ENCODE results near the gene COL7A1. TPM values are rescaled to one million over a fixed set of nuclear protein-coding genes. Genes with fewer than 3 reads are reported as not detected.

Gene COL7A1
- total RNA-seq, 2 experiments from 2014 or later: 1.6 to 2.2 TPM

GRCh38 chr3:48588230-48588629, 6.9 kb downstream of the COL7A1 start:
- Mint-ChIP-seq H3K4me1 (ENCODE audit: low read depth) (no peaks in the 10 kb centered on the region), H3K4me3 (no peak overlapping the region), H3K9me3 (no peaks in the 10 kb centered on the region), H3K27ac (no peak overlapping the region), H3K27me3 (peaks cover 17% of the 10 kb centered on the region), H3K36me3 (ENCODE audit: low read depth) (no peaks in the 10 kb centered on the region)
- intact Hi-C loops (cut with micrococcal nuclease): no loop called here
- TF ChIP-seq CTCF (IDR thresholded peaks at IDR 0.05): no peak
- no peak for ATAC-seq
- DNase-seq: no peak
- ChIA-PET CTCF (interaction anchor here (1.6 kb wide), 1 partner anchor 30 kb away, joined by 4 read pairs; no protein-coding TSS in a partner anchor), POLR2A (no interaction called here)

GRCh38 chr3:48587686-48588085, 7.4 kb downstream of the COL7A1 start:
- intact Hi-C loops (cut with micrococcal nuclease): no loop called here
- ChIA-PET CTCF (no interaction called here), POLR2A (interaction anchor here (1.0 kb wide), 1 partner anchor 9 kb away, joined by 3 read pairs; no protein-coding TSS in a partner anchor)
- Mint-ChIP-seq H3K4me3 (no peak overlapping the region), H3K36me3 (ENCODE audit: low read depth) (no peaks in the 10 kb centered on the region), H3K4me1 (ENCODE audit: low read depth) (no peaks in the 10 kb centered on the region), H3K27me3 (peaks cover 14% of the 10 kb centered on the region), H3K9me3 (no peaks in the 10 kb centered on the region), H3K27ac (no peak overlapping the region)
- ATAC-seq (no peak), DNase-seq (no peak)
- no peak for TF ChIP-seq CTCF (IDR thresholded peaks at IDR 0.05)

- intact Hi-C loops (cut with micrococcal nuclease): no loop called here
- POLR2A ChIA-PET: no interaction called here
- DNase-seq: no peak
- Mint-ChIP-seq H3K27ac (no peak overlapping the region), H3K36me3 (ENCODE audit: low read depth) (no peaks in the 10 kb centered on the region), H3K4me1 (ENCODE audit: low read depth) (no peaks in the 10 kb centered on the region), H3K27me3 (peaks cover 9% of the 10 kb centered on the region), H3K4me3 (no peak overlapping the region), H3K9me3 (no peaks in the 10 kb centered on the region)
- TF ChIP-seq CTCF (IDR thresholded peaks at IDR 0.05): no peak
- ATAC-seq: no peak
- CTCF ChIA-PET: interaction anchor here (0.6 to 1.4 kb wide), 2 partner anchors 36 to 89 kb away, joined by 3 to 4 read pairs; no protein-coding TSS in a partner anchor
Observed at GRCh38 chr3:48585411-48585810, 9.7 kb downstream of the COL7A1 start.

DNA sequence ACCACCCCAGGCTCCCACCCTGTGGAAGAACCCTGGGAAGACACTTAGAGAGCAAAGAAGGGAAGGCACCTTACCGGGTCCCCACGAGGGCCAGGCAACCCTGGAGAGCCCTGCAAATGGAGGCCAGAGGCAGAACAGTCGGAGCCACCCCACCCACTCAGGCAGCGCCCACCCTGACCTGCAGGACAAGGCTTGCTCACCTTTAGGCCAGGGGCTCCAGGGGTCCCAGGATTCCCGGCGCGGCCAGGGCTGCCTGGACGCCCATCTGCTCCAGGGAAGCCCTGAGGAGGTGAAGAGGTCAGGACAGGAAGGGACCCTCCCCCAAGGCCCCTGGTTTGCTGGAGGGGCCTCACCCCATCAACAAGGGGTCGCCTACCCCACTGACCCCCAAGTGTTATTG, 10.3 kb downstream of the COL7A1 start:
- ChIA-PET POLR2A (no interaction called here), CTCF (interaction anchor here (0.6 to 1.4 kb wide), 2 partner anchors 35 to 88 kb away, joined by 3 to 4 read pairs; no protein-coding TSS in a partner anchor)
- H3K27ac Mint-ChIP-seq: no peak overlapping the region
- H3K4me1 Mint-ChIP-seq (ENCODE audit: low read depth): no peaks in the 10 kb centered on the region
- DNase-seq (no peak), ATAC-seq (no peak)
- H3K36me3 Mint-ChIP-seq (ENCODE audit: low read depth): no peaks in the 10 kb centered on the region
- H3K27me3 Mint-ChIP-seq: peaks cover 9% of the 10 kb centered on the region
- H3K4me3 Mint-ChIP-seq: no peak overlapping the region
- intact Hi-C loops (cut with micrococcal nuclease): no loop called here
- H3K9me3 Mint-ChIP-seq: no peaks in the 10 kb centered on the region
- TF ChIP-seq CTCF (IDR thresholded peaks at IDR 0.05): no peak

GRCh38 chr3:48581621-48582481, 13.3 kb downstream of the COL7A1 start:
- H3K27me3 Mint-ChIP-seq: no peaks in the 10 kb centered on the region
- ChIA-PET CTCF (interaction anchor here (0.8 kb wide), 1 partner anchor 146 kb away, joined by 3 read pairs; no protein-coding TSS in a partner anchor), POLR2A (interaction anchor here (0.9 to 1.1 kb wide), 3 partner anchors 15 to 109 kb away, joined by 3 to 4 read pairs (median 3); no protein-coding TSS in a partner anchor)
- H3K4me1 Mint-ChIP-seq (ENCODE audit: low read depth): no peaks in the 10 kb centered on the region
- no peaks in the 10 kb centered on the region for H3K36me3 Mint-ChIP-seq (ENCODE audit: low read depth)
- intact Hi-C loops (cut with micrococcal nuclease): no loop called here
- H3K9me3 Mint-ChIP-seq: no peaks in the 10 kb centered on the region
- H3K4me3 Mint-ChIP-seq: no peak overlapping the region
- H3K27ac Mint-ChIP-seq: no peak overlapping the region
- DNase-seq: no peak
- no peak for ATAC-seq
- TF ChIP-seq CTCF (IDR thresholded peaks at IDR 0.05): no peak
